Body of pancreas (tissue), 4 donors: ENCODE data around the gene RELB. TPM values are rescaled to one million over a fixed set of nuclear protein-coding genes. Genes with fewer than 3 reads are reported as not detected.

Source experiments
- ATAC-seq: fragments of 150-250 bp; one replicate; pipeline ENCODE4 v1.9.1; 2016
- DNase-seq, 4 donors: peaks; one replicate each; pipeline ENCODE4 v3.0.0-alpha.2; 2019
- H3K27ac ChIP-seq, 4 donors: fragments of 200-600 bp; sonication (generic); 1 replicate in 3 of 4; 2 replicates in 1 of 4; pipeline versions ENCODE4 v1.5.1 to v1.6.1; 2016 to 2019; ENCODE audit warnings: mild to moderate bottlenecking in 1 of 4, mixed read lengths in 1 of 4, moderate library complexity in 1 of 4
- H3K27me3 ChIP-seq, 2 donors: fragments of 200-600 bp; sonication (generic); one replicate each; pipeline ENCODE4 v1.6.0; 2016; ENCODE audit warnings: mild to moderate bottlenecking in 1 of 2
- H3K36me3 ChIP-seq, 2 donors: fragments of 200-600 bp; sonication (generic); replicated peaks in 1 of 2; 2 replicates each; pipeline ENCODE4 v1.5.1; 2016; ENCODE audit warnings: low read depth in 2 of 2; ENCODE audit not compliant: insufficient read depth in 1 of 2
- H3K4me1 ChIP-seq: fragments of 200-600 bp; sonication (generic); one replicate; pipeline ENCODE4 v1.6.0; 2016
- H3K4me3 ChIP-seq, 2 donors: fragments of 200-600 bp; sonication (generic); 1 replicate in 1 of 2; 2 replicates in 1 of 2; pipeline ENCODE4 v1.5.1; 2016 to 2019
- H3K9me3 ChIP-seq, 3 donors: fragments of 200-600 bp; sonication (generic); 1 replicate in 2 of 3; 2 replicates in 1 of 3; pipeline ENCODE4 v1.5.1; 2016
- POLR2A ChIP-seq, 3 donors: fragments of 450-650 bp; IDR thresholded peaks; one replicate each; pipeline ENCODE4 v1.6.1; 2016; ENCODE audit warnings: antibody characterized with exemption in 3 of 3, mild to moderate bottlenecking in 2 of 3
- WGBS, 2 donors: methylation state at CpG; one replicate each; pipeline ENCODE4 v1.1.5; 2017; 5-methylcytosine and 5-hydroxymethylcytosine counted together
- intact Hi-C: fragments of 100-400 bp; cut with DNase I; formaldehyde crosslinking; loops from one replicate; pipeline ENCODE4 v1.15.1; 2023
- total RNA-seq, 2 donors: library from RNA; depleted of rRNA; stranded (reverse); fragments of >200 nt; gene quantifications; one replicate each; pipeline ENCODE4 v1.1.0, GENCODE V29; 2016
- TF ChIP-seq, protein P1 (sequence below), 7 experiments: fragments of 450-650 bp in 4 of 7; fragments of 200-600 bp in 3 of 7; sonication (generic) in 3 of 7; IDR thresholded peaks; one replicate each; pipeline ENCODE4 v1.5.1; 2016 to 2019; ENCODE audit warnings: antibody characterized with exemption in 7 of 7

RELB gene
- total RNA-seq, 2 donors from 2014 or later = 8.9 to 11.9 TPM

DNA sequence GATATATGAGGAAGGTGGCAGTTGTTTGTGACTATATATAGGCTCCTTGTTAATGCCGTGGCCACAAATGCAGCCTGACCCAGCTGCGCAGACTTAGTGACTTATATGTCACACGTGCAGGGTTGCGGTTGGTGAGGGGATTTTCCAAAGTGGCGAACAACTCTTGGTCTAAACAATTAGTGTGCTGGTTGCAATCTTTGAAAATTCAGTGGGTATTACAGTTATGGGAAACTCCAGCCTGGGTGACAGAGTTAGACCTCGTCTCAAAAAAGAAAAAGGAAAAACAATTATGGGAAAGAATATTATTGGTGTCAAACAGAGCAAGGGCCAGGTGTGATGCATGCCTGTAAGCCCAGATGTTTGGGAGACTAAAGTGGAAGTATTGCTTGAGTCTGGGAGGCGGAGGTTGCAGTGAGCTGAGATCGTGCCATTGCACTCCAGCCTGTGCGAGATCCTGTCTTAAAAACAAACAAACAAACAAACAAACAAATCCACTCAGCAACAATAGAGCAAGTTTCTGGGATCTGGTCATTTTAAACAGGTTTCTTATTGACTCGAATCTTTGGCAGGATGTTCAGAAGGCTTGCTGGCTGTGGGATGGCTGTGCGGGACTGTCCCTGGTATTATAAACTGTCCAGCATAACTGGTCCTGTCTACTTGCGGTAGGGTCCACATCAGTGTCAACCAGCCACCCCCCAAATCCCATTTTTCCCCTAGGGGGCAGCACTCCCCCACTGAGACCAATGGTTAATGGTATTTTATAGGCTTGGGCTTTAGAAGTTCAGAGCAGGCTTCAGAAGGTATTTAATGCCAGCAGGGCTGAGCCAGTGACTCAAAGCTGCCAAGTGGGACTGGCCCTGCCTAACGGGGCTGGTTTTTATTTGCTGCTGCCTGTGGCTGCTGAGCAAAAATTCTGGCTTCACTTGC, 15.4 kb downstream of the RELB start:
- DNase-seq (peak; percentile 66 to 84 (median 75)), ATAC-seq (peak; percentile 81)
- 54 to 59% methylated on average over 13 of the region's 13 CpGs for WGBS, 2 donors
- Histone ChIP-seq H3K27me3 (no peaks in the 10 kb centered on the region), H3K9me3 (no peaks in the 10 kb centered on the region), H3K4me1 (no peaks in the 10 kb centered on the region), H3K27ac (no peak overlapping the region), H3K4me3 (no peak overlapping the region), H3K36me3 (peaks cover 0 to 10% of the 10 kb centered on the region in 2 donors)
- intact Hi-C loops = no loop called here
- TF ChIP-seq, protein P1, sequence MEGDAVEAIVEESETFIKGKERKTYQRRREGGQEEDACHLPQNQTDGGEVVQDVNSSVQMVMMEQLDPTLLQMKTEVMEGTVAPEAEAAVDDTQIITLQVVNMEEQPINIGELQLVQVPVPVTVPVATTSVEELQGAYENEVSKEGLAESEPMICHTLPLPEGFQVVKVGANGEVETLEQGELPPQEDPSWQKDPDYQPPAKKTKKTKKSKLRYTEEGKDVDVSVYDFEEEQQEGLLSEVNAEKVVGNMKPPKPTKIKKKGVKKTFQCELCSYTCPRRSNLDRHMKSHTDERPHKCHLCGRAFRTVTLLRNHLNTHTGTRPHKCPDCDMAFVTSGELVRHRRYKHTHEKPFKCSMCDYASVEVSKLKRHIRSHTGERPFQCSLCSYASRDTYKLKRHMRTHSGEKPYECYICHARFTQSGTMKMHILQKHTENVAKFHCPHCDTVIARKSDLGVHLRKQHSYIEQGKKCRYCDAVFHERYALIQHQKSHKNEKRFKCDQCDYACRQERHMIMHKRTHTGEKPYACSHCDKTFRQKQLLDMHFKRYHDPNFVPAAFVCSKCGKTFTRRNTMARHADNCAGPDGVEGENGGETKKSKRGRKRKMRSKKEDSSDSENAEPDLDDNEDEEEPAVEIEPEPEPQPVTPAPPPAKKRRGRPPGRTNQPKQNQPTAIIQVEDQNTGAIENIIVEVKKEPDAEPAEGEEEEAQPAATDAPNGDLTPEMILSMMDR (IDR thresholded peaks at IDR 0.05) = peak; percentile 52 to 85 (median 66)
- no peak for TF ChIP-seq POLR2A (IDR thresholded peaks at IDR 0.05)

- no peak for TF ChIP-seq POLR2A (IDR thresholded peaks at IDR 0.05)
- TF ChIP-seq, protein P1 (IDR thresholded peaks at IDR 0.05) = no peak
- WGBS, 2 donors = 86 to 89% methylated on average over 2 of the region's 2 CpGs
Measured at GRCh38 chr19:45019187-45019586, 17.9 kb downstream of the RELB start.

DNA sequence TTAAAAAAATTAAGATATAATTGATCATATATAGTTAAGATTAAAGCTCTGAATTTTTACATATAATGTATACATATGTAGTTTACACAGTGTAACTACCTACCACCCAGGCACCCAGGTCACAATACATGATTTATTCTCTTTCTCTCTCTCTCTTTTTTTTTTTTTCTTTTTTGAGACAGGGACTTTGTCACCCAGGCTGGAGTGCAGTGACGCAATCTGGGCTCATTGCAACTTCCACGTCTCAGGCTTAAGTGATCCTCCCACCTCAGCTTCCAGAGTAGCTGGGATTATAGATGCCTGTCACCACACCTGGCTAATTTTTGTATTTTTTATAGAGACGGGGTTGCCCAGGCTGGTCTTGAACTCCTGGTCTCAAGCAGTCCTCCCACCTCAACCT, 18.8 kb downstream of the RELB start:
- DNase-seq (no peak), ATAC-seq (no peak)
- Histone ChIP-seq H3K4me3 (no peak overlapping the region), H3K36me3 (peaks cover 0 to 2% of the 10 kb centered on the region in 2 donors), H3K27ac (no peak overlapping the region), H3K27me3 (no peaks in the 10 kb centered on the region), H3K4me1 (no peaks in the 10 kb centered on the region), H3K9me3 (no peaks in the 10 kb centered on the region)
- TF ChIP-seq POLR2A (IDR thresholded peaks at IDR 0.05) = no peak
- TF ChIP-seq, protein P1 (IDR thresholded peaks at IDR 0.05) = no peak
- 68 to 78% methylated on average over 3 of the region's 3 CpGs for WGBS, 2 donors
- intact Hi-C loops = no loop called here

More at GRCh38 chr19:45019187-45019586, 17.9 kb downstream of the RELB start:
- Histone ChIP-seq H3K9me3 (no peaks in the 10 kb centered on the region), H3K4me3 (no peak overlapping the region), H3K27ac (no peak overlapping the region), H3K4me1 (no peaks in the 10 kb centered on the region), H3K27me3 (no peaks in the 10 kb centered on the region), H3K36me3 (peaks cover 0 to 2% of the 10 kb centered on the region in 2 donors)
- no peak for DNase-seq
- intact Hi-C loops = no loop called here
- no peak for ATAC-seq

- Histone ChIP-seq H3K27ac (no peak overlapping the region), H3K27me3 (no peaks in the 10 kb centered on the region), H3K4me1 (no peaks in the 10 kb centered on the region), H3K9me3 (no peaks in the 10 kb centered on the region), H3K36me3 (peaks cover 0 to 2% of the 10 kb centered on the region in 2 donors), H3K4me3 (no peak overlapping the region)
- DNase-seq (no peak), ATAC-seq (no peak)
- 82 to 90% methylated on average over 9 to 14 of the region's 14 CpGs for WGBS, 2 donors
- no peak for TF ChIP-seq POLR2A (IDR thresholded peaks at IDR 0.05)
- TF ChIP-seq, protein P1 (IDR thresholded peaks at IDR 0.05) = no peak
- intact Hi-C loops = no loop called here
Measured at GRCh38 chr19:45021971-45022370, 20.7 kb downstream of the RELB start.
